ENCODE measurements around the gene FHAD1.

- TF ChIP-seq RAD21 (IDR thresholded peaks at IDR 0.05; ENCODE audit: low read length) (no peak), SIN3A (IDR thresholded peaks at IDR 0.05; ENCODE audit: borderline replicate concordance, low read depth, low read length) (no peak), EP300 (IDR thresholded peaks at IDR 0.05; ENCODE audit: borderline replicate concordance in 1 of 2, low read depth in 1 of 2, low read length in 1 of 2) (no peak), CTCF (IDR thresholded peaks at IDR 0.05) (no peak), TEAD4 (IDR thresholded peaks at IDR 0.05; ENCODE audit: borderline replicate concordance, insufficient read depth) (no peak), POLR2AphosphoS5 (IDR thresholded peaks at IDR 0.05; ENCODE audit: low read depth, low read length) (no peak), RCOR1 (IDR thresholded peaks at IDR 0.05; ENCODE audit: low read length) (no peak), SMC3 (IDR thresholded peaks at IDR 0.05; ENCODE audit: low read depth, low read length) (no peak), RFX5 (IDR thresholded peaks at IDR 0.05; ENCODE audit: low read length) (no peak), JUND (IDR thresholded peaks at IDR 0.05) (no peak), EZH2phosphoT487 (IDR thresholded peaks at IDR 0.05; ENCODE audit: borderline replicate concordance, low read depth) (no peak)
- TF ChIP-seq, protein P1, sequence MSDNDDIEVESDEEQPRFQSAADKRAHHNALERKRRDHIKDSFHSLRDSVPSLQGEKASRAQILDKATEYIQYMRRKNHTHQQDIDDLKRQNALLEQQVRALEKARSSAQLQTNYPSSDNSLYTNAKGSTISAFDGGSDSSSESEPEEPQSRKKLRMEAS (IDR thresholded peaks at IDR 0.05; ENCODE audit: low read depth), result no peak
These were observed 198.5 kb downstream of the FHAD1 start for GRCh38 chr1:15445390-15446122.

Measured in SK-N-SH (cell line).